ENCODE results near the gene NKD1.
"Not testable (repeated sequence)": the region's sequence is repeated elsewhere in the genome, so short reads cannot be mapped to it uniquely, and the experiment has no call there.

NKD1 gene

GRCh38 chr16:50548125-50548908 lies at the start of gene NKD1:
NKD1 (plus strand) TSS chr16:50548396; CDS start chr16:50548554, 158 bp downstream.
- peak; percentile 32 to 80 for DNase-seq

- DNase-seq, result no peak
These were observed 49.6 kb upstream of the NKD1 start for GRCh38 chr16:50498431-50499155.

- DNase-seq, result no peak
These were observed 48.9 kb upstream of the NKD1 start for GRCh38 chr16:50499254-50499653.

GRCh38 chr16:50500171-50500874 lies 47.9 kb upstream of the NKD1 start:
- no peak for DNase-seq

- DNase-seq, result no peak
These were observed 46.9 kb upstream of the NKD1 start for GRCh38 chr16:50501251-50501650.

GRCh38 chr16:50501986-50502615 lies 46.1 kb upstream of the NKD1 start:
- no peak for DNase-seq

GRCh38 chr16:50502616-50503011 lies 45.6 kb upstream of the NKD1 start:
- DNase-seq, result no peak

GRCh38 chr16:50503868-50504531 lies 44.2 kb upstream of the NKD1 start:
- DNase-seq, result not testable (repeated sequence)

GRCh38 chr16:50505115-50505514 lies 43.1 kb upstream of the NKD1 start:
- no peak for DNase-seq

- no peak for DNase-seq
These were observed 42.3 kb upstream of the NKD1 start for GRCh38 chr16:50505714-50506542.

- no peak for DNase-seq
These were observed 41.7 kb upstream of the NKD1 start for GRCh38 chr16:50506543-50506937.

- no peak for DNase-seq
These were observed 40.8 kb upstream of the NKD1 start for GRCh38 chr16:50507397-50507796.

GRCh38 chr16:50509521-50510341 lies 38.5 kb upstream of the NKD1 start:
- DNase-seq, result no peak

- no peak for DNase-seq
These were observed 33.0 kb upstream of the NKD1 start for GRCh38 chr16:50515218-50515617.

- no peak for DNase-seq
These were observed 31.8 kb upstream of the NKD1 start for GRCh38 chr16:50516401-50516800.

- no peak for DNase-seq
These were observed 31.3 kb upstream of the NKD1 start for GRCh38 chr16:50516890-50517289.

GRCh38 chr16:50517450-50518252 lies 30.5 kb upstream of the NKD1 start:
- no peak for DNase-seq

- no peak for DNase-seq
These were observed 29.2 kb upstream of the NKD1 start for GRCh38 chr16:50519001-50519400.

- DNase-seq, result no peak
These were observed 28.6 kb upstream of the NKD1 start for GRCh38 chr16:50519602-50520001.
